ENCODE data around the gene UBQLN4.

UBQLN4 gene

GRCh38 chr1:156089704-156090103, 36.1 kb upstream of the UBQLN4 start:
- Histone ChIP-seq H3K9me3 (ENCODE audit: insufficient read depth, low read length, severe bottlenecking) (no peaks in the 10 kb centered on the region), H3K27me3 (ENCODE audit: insufficient read depth, low read length, poor library complexity) (no peaks in the 10 kb centered on the region), H3K9ac (ENCODE audit: low read depth, low read length) (no peak overlapping the region), H4K20me1 (ENCODE audit: insufficient read depth, low read length) (no peaks in the 10 kb centered on the region), H3K4me2 (ENCODE audit: insufficient read depth, low read length) (no peak overlapping the region), H2AFZ (ENCODE audit: low read depth, low read length) (no peak overlapping the region), H3K79me2 (ENCODE audit: insufficient read depth, low read length) (no peaks in the 10 kb centered on the region), H3K4me1 (ENCODE audit: insufficient read depth, low read length) (no peaks in the 10 kb centered on the region), H3K36me3 (ENCODE audit: insufficient read depth, low read length) (no peaks in the 10 kb centered on the region), H3K4me3 (ENCODE audit: low read depth in 1 of 2, low read length in 2 of 2) (no peak overlapping the region), H3K27ac (ENCODE audit: low read length) (no peak overlapping the region)
- ATAC-seq (ENCODE audit: insufficient read depth, low read depth) = no peak
- DNase-seq = no peak
- TF ChIP-seq CTCF (IDR thresholded peaks at IDR 0.05; ENCODE audit: borderline replicate concordance, extremely low read depth, low read length, poor library complexity, severe bottlenecking) (no peak), EZH2 (IDR thresholded peaks at IDR 0.05; ENCODE audit: borderline replicate concordance, low read depth, low read length, severe bottlenecking) (no peak)

- Histone ChIP-seq H3K27ac (ENCODE audit: low read length) (no peak overlapping the region), H3K9me3 (ENCODE audit: insufficient read depth, low read length, severe bottlenecking) (no peaks in the 10 kb centered on the region), H3K9ac (ENCODE audit: low read depth, low read length) (no peak overlapping the region), H2AFZ (ENCODE audit: low read depth, low read length) (no peak overlapping the region), H4K20me1 (ENCODE audit: insufficient read depth, low read length) (no peaks in the 10 kb centered on the region), H3K4me3 (ENCODE audit: low read depth in 1 of 2, low read length in 2 of 2) (no peak overlapping the region), H3K79me2 (ENCODE audit: insufficient read depth, low read length) (peaks cover 5% of the 10 kb centered on the region), H3K36me3 (ENCODE audit: insufficient read depth, low read length) (no peaks in the 10 kb centered on the region), H3K4me2 (ENCODE audit: insufficient read depth, low read length) (no peak overlapping the region), H3K4me1 (ENCODE audit: insufficient read depth, low read length) (peaks cover 14% of the 10 kb centered on the region), H3K27me3 (ENCODE audit: insufficient read depth, low read length, poor library complexity) (no peaks in the 10 kb centered on the region)
- ATAC-seq (ENCODE audit: insufficient read depth, low read depth) = no peak
- TF ChIP-seq CTCF (IDR thresholded peaks at IDR 0.05; ENCODE audit: borderline replicate concordance, extremely low read depth, low read length, poor library complexity, severe bottlenecking) = no peak
- no peak for TF ChIP-seq EZH2 (IDR thresholded peaks at IDR 0.05; ENCODE audit: borderline replicate concordance, low read depth, low read length, severe bottlenecking)
- no peak for DNase-seq
Measured at GRCh38 chr1:156086256-156086662, 32.7 kb upstream of the UBQLN4 start.

GRCh38 chr1:156083800-156084790, 30.5 kb upstream of the UBQLN4 start:
- no peaks in the 10 kb centered on the region for H4K20me1 ChIP-seq (ENCODE audit: insufficient read depth, low read length)

More at GRCh38 chr1:156083800-156084790, 30.5 kb upstream of the UBQLN4 start:
- ATAC-seq (ENCODE audit: insufficient read depth, low read depth) (no peak), DNase-seq (no peak)
- H3K9ac ChIP-seq (ENCODE audit: low read depth, low read length) = no peak overlapping the region; the same call in 1 of the 2 replicates
- H3K4me2 ChIP-seq (ENCODE audit: insufficient read depth, low read length) = peak overlapping the region; percentile 94; the same call in 1 of the 2 replicates
- H3K4me1 ChIP-seq (ENCODE audit: insufficient read depth, low read length) = peaks cover 33% of the 10 kb centered on the region
- H3K27ac ChIP-seq (ENCODE audit: low read length) = no peak overlapping the region
- H3K79me2 ChIP-seq (ENCODE audit: insufficient read depth, low read length) = peaks cover 9% of the 10 kb centered on the region
- H2AFZ ChIP-seq (ENCODE audit: low read depth, low read length) = no peak overlapping the region
- H3K36me3 ChIP-seq (ENCODE audit: insufficient read depth, low read length) = no peaks in the 10 kb centered on the region
- no peak overlapping the region for H3K4me3 ChIP-seq (ENCODE audit: low read depth in 1 of 2, low read length in 2 of 2)
- H3K27me3 ChIP-seq (ENCODE audit: insufficient read depth, low read length, poor library complexity) = no peaks in the 10 kb centered on the region
- H3K9me3 ChIP-seq (ENCODE audit: insufficient read depth, low read length, severe bottlenecking) = no peaks in the 10 kb centered on the region
- TF ChIP-seq EZH2 (IDR thresholded peaks at IDR 0.05; ENCODE audit: borderline replicate concordance, low read depth, low read length, severe bottlenecking) (no peak), CTCF (IDR thresholded peaks at IDR 0.05; ENCODE audit: borderline replicate concordance, extremely low read depth, low read length, poor library complexity, severe bottlenecking) (no peak)

Measured in DND-41 (cell line).